Vagina (tissue), 2 donors: ENCODE data around the gene TNPO3. TPM values are rescaled to one million over a fixed set of nuclear protein-coding genes. Genes with fewer than 3 reads are reported as not detected.

Source experiments
- DNase-seq, 2 donors: peaks; one replicate each; pipeline ENCODE4 v3.0.0-alpha.2; 2017; ENCODE audit errors: extremely low spot score in 2 of 2
- H3K27ac ChIP-seq: fragments of 200-600 bp; sonication (generic); one replicate; pipeline ENCODE4 v1.5.1; 2019
- H3K27me3 ChIP-seq: fragments of 200-600 bp; sonication (generic); one replicate; pipeline ENCODE4 v1.5.1; 2019
- H3K36me3 ChIP-seq, 2 donors: fragments of 200-600 bp; sonication (generic); one replicate each; pipeline ENCODE4 v1.5.1; 2017 to 2019
- H3K4me1 ChIP-seq: fragments of 200-600 bp; sonication (generic); one replicate; pipeline ENCODE4 v1.5.1; 2019
- H3K4me3 ChIP-seq, 2 donors: fragments of 200-600 bp; sonication (generic); 1 replicate in 1 of 2; 2 replicates in 1 of 2; pipeline ENCODE4 v1.5.1; 2016 to 2019
- H3K9me3 ChIP-seq: fragments of 200-600 bp; sonication (generic); one replicate; pipeline ENCODE4 v1.5.1; 2019
- POLR2A ChIP-seq, 2 donors: fragments of 450-650 bp; IDR thresholded peaks; one replicate each; pipeline ENCODE4 v1.6.1; 2017; ENCODE audit warnings: antibody characterized with exemption in 2 of 2, mild to moderate bottlenecking in 2 of 2, moderate library complexity in 2 of 2
- POLR2AphosphoS5 ChIP-seq, 2 donors: sonication (generic); formaldehyde crosslinking; IDR thresholded peaks; one replicate each; pipeline ENCODE4 v1.9.0; 2017; ENCODE audit warnings: antibody characterized with exemption in 2 of 2, mild to moderate bottlenecking in 2 of 2, low read depth in 1 of 2; ENCODE audit not compliant: insufficient read depth in 1 of 2
- intact Hi-C: fragments of 100-400 bp; cut with DNase I; formaldehyde crosslinking; loops from one replicate; pipeline ENCODE4 v1.15.1; 2023
- small RNA-seq: library from RNA; depleted of rRNA; stranded (forward); fragments of <200 nt; gene quantifications from one replicate; pipeline ENCODE3, GENCODE V24; 2016
- total RNA-seq: library from RNA; depleted of rRNA; stranded (reverse); fragments of >200 nt; gene quantifications from one replicate; pipeline ENCODE4 v1.2.3, GENCODE V29; 2016
- TF ChIP-seq, protein P1 (sequence below), 3 experiments: fragments of 450-650 bp in 2 of 3; fragments of 200-600 bp in 1 of 3; sonication (generic) in 1 of 3; IDR thresholded peaks; one replicate each; pipeline ENCODE4 v1.5.1; 2017 to 2019; ENCODE audit warnings: antibody characterized with exemption in 3 of 3, mild to moderate bottlenecking in 2 of 3, moderate library complexity in 2 of 3

The TNPO3 gene
- total RNA-seq, 1 donor from 2014 or later, result 33.9 TPM

DNA sequence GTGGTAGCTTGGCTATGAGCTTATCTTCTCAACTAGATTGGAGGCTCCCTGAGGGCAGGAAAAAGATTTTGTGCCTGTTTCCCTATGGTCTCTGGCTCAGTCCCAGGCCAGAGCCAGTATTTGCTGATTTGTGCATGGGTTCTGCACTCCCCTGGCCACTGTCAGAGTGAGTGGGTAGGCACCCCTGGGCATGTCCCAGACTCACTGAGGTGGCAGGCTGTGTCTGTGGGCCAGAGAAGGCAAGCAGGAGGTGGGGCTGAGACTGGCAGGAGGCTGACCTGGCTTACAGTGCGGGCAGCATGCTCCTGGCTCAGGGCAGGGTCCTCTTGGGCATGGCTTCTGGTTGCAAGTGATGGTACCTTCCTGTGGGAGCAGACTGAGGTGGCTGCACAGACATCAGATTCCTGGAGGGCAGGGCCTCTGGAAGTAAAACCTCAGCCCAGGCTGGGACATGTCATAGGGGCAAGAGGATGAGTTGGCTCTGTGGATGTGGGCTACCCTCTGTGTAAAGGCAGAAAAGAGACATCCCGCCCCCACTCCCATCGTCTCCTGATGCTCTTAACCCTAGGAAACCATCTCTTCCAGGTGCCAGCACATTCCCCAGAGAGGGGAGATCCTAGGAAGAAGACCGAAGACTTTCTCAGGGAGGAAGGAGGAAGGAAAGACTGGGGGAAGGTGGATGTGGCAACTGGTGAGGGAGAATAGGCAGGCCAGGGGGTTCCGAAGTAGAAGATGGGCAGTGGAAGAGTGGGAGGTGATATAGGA, 148.7 kb downstream of the TNPO3 start:
- intact Hi-C loops, result no loop called here
- Histone ChIP-seq H3K4me1 (peaks cover 21% of the 10 kb centered on the region), H3K9me3 (no peaks in the 10 kb centered on the region), H3K36me3 (no peaks in the 10 kb centered on the region), H3K4me3 (no peak overlapping the region), H3K27ac (no peak overlapping the region), H3K27me3 (no peaks in the 10 kb centered on the region)
- TF ChIP-seq POLR2A (IDR thresholded peaks at IDR 0.05) (no peak), POLR2AphosphoS5 (IDR thresholded peaks at IDR 0.05; ENCODE audit: insufficient read depth in 1 of 2, low read depth in 1 of 2) (no peak)
- TF ChIP-seq, protein P1, sequence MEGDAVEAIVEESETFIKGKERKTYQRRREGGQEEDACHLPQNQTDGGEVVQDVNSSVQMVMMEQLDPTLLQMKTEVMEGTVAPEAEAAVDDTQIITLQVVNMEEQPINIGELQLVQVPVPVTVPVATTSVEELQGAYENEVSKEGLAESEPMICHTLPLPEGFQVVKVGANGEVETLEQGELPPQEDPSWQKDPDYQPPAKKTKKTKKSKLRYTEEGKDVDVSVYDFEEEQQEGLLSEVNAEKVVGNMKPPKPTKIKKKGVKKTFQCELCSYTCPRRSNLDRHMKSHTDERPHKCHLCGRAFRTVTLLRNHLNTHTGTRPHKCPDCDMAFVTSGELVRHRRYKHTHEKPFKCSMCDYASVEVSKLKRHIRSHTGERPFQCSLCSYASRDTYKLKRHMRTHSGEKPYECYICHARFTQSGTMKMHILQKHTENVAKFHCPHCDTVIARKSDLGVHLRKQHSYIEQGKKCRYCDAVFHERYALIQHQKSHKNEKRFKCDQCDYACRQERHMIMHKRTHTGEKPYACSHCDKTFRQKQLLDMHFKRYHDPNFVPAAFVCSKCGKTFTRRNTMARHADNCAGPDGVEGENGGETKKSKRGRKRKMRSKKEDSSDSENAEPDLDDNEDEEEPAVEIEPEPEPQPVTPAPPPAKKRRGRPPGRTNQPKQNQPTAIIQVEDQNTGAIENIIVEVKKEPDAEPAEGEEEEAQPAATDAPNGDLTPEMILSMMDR (IDR thresholded peaks at IDR 0.05), result no peak
- DNase-seq, result no peak

DNA sequence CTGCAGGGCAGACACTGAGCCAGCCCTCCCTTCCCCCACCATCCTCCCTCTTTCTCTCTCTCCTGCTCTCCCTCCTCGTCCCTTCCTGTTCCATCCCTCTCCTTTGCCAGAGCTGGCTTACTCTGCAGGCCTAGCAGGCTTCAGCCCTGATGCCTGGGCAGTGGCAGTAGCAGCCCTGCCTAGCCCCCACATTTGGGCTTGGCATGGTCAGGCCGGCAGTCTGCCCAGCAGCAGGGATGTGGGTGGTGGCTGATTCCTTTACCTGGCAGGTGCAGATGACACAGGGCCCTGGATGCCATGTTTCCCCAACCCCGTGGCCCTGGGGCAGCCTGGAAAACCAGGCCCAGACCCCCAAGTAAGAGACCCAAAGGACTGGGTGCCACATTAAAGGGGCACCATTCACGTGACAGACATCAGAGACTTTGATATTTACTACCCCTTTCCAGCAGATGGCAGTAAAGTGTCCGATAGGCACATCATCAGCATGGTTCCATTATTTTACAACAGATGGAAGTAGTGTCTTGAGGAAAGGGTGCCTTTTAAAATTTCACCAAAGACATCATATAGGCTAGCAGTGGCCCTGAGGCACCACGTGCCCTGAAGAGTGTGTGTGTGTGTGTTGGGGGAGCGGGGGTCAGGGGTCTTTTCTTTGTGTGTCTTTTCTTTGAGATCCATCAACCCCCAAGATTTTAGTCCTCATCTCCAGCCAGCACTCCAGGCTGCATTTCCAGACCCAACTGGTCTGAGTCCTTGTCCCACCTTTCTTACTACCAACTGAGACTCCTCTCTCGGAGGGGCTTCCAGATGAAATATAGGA, 150.3 kb downstream of the TNPO3 start:
- Histone ChIP-seq H3K9me3 (no peaks in the 10 kb centered on the region), H3K36me3 (no peaks in the 10 kb centered on the region), H3K4me1 (peaks cover 11% of the 10 kb centered on the region), H3K4me3 (no peak overlapping the region), H3K27me3 (no peaks in the 10 kb centered on the region), H3K27ac (no peak overlapping the region)
- TF ChIP-seq, protein P1 (IDR thresholded peaks at IDR 0.05), result peak in 2 of 3 experiments; percentile 34 to 44
- TF ChIP-seq POLR2A (IDR thresholded peaks at IDR 0.05), result no peak
- intact Hi-C loops, result no loop called here
- no peak for DNase-seq

Small RNA genes lying within 50 kb of the gene (small RNA-seq; reads per million reads assigned to genes)
- gene RN7SL306P, result not detected

Other genes with a start within 250 kb of the TNPO3 start
- 31.9 TPM for gene FLNC, start 224.7 kb downstream of the TNPO3 start, total RNA-seq
- 119 TPM for gene ATP6V1F, start 192.3 kb downstream of the TNPO3 start, total RNA-seq
- 1.2 TPM for gene KCP, start 144.4 kb downstream of the TNPO3 start, total RNA-seq
- 15.0 TPM for gene IRF5, start 117.2 kb downstream of the TNPO3 start, total RNA-seq
- gene TSPAN33, start 89.6 kb upstream of the TNPO3 start, total RNA-seq, result 2.7 TPM
- gene SMO, start 133.5 kb upstream of the TNPO3 start, total RNA-seq, result 22.1 TPM
- 19.6 TPM for gene AHCYL2, start 169.9 kb upstream of the TNPO3 start, total RNA-seq